Measurements from ENCODE around the gene ETNK2.

The ETNK2 gene

GRCh38 chr1:204134103-204134502 lies 17.7 kb downstream of the ETNK2 start:
- H3K27ac ChIP-seq: no peak overlapping the region
- TF ChIP-seq CTCF (conservative IDR thresholded peaks at IDR 0.05): no peak

- no peak for TF ChIP-seq CTCF (conservative IDR thresholded peaks at IDR 0.05)
- no peak overlapping the region for H3K27ac ChIP-seq
These were observed 19.1 kb downstream of the ETNK2 start for GRCh38 chr1:204132718-204133117.

- no peak for TF ChIP-seq CTCF (conservative IDR thresholded peaks at IDR 0.05)
- no peak overlapping the region for H3K27ac ChIP-seq
These were observed 19.9 kb downstream of the ETNK2 start for GRCh38 chr1:204131978-204132377.

- no peak for TF ChIP-seq CTCF (conservative IDR thresholded peaks at IDR 0.05)
- H3K27ac ChIP-seq: no peak overlapping the region
These were observed 20.6 kb downstream of the ETNK2 start for GRCh38 chr1:204130981-204131892.

GRCh38 chr1:204130178-204130577 lies 21.7 kb downstream of the ETNK2 start:
- H3K27ac ChIP-seq: no peak overlapping the region
- no peak for TF ChIP-seq CTCF (conservative IDR thresholded peaks at IDR 0.05)

GRCh38 chr1:204128964-204129896 lies 22.6 kb downstream of the ETNK2 start:
- H3K27ac ChIP-seq: peak overlapping the region; percentile 47
- TF ChIP-seq CTCF (conservative IDR thresholded peaks at IDR 0.05): peak; percentile 93

- TF ChIP-seq CTCF (conservative IDR thresholded peaks at IDR 0.05): no peak
- peak overlapping the region; percentile 47 for H3K27ac ChIP-seq
These were observed 23.3 kb downstream of the ETNK2 start for GRCh38 chr1:204128464-204128963.
